GM21381 (cell line): Measurements from ENCODE around the gene ZBTB25.

Experiments used
- ATAC-seq: cut with Tn5 transposase; IDR thresholded peaks from one replicate; pipeline ENCODE4 v1.9.1; 2021; ENCODE audit warnings: mild to moderate bottlenecking, moderate library complexity; ENCODE audit not compliant: unreplicated experiment

The ZBTB25 gene

GRCh38 chr14:64400829-64401459 is 102.7 kb downstream of the ZBTB25 start:
- no peak for ATAC-seq
